DMS79 treated with DMSO at 0.1 percent for 48 hours (cell line): ENCODE measurements around the gene NIFK.
A peak's percentile ranks its signal among the peaks of the same experiment; 100 is the strongest.
"Not testable (repeated sequence)": the region's sequence is repeated elsewhere in the genome, so short reads cannot be mapped to it uniquely, and the experiment has no call there.

Experiments
- DNase-seq: peaks from one replicate; lab custom pipeline; 2025; lab: John Stamatoyannopoulos, UW

Gene NIFK

GRCh38 chr2:121731366-121731765 is 5.3 kb downstream of the NIFK start:
- DNase-seq, result no peak

- no peak for DNase-seq
Observed at GRCh38 chr2:121727950-121728349, 8.7 kb downstream of the NIFK start.

GRCh38 chr2:121727332-121727731 is 9.3 kb downstream of the NIFK start:
- no peak for DNase-seq

GRCh38 chr2:121723316-121723715 is 13.4 kb downstream of the NIFK start:
- DNase-seq, result no peak

- DNase-seq, result no peak
Observed at GRCh38 chr2:121722479-121722878, 14.2 kb downstream of the NIFK start.

GRCh38 chr2:121721926-121722325 is 14.7 kb downstream of the NIFK start:
- no peak for DNase-seq

- no peak for DNase-seq
Observed at GRCh38 chr2:121717529-121717928, 19.1 kb downstream of the NIFK start.

- DNase-seq, result no peak
Observed at GRCh38 chr2:121716126-121716525, 20.5 kb downstream of the NIFK start.

- not testable (repeated sequence) for DNase-seq
Observed at GRCh38 chr2:121711481-121711880, 25.2 kb downstream of the NIFK start.

- DNase-seq, result no peak
Observed at GRCh38 chr2:121710470-121711170, 26.1 kb downstream of the NIFK start.

- DNase-seq, result no peak
Observed at GRCh38 chr2:121709776-121710469, 26.8 kb downstream of the NIFK start.

- DNase-seq, result no peak
Observed at GRCh38 chr2:121707920-121708361, 28.7 kb downstream of the NIFK start.

- no peak for DNase-seq
Observed at GRCh38 chr2:121707344-121707919, 29.2 kb downstream of the NIFK start.

GRCh38 chr2:121705958-121706357 is 30.7 kb downstream of the NIFK start:
- DNase-seq, result no peak

- DNase-seq, result no peak
Observed at GRCh38 chr2:121705390-121705789, 31.3 kb downstream of the NIFK start.

GRCh38 chr2:121701761-121702160 is 34.9 kb downstream of the NIFK start:
- DNase-seq, result not testable (repeated sequence)

GRCh38 chr2:121699421-121700333 is 37.0 kb downstream of the NIFK start:
- DNase-seq, result no peak

- DNase-seq, result no peak
Observed at GRCh38 chr2:121698318-121698930, 38.3 kb downstream of the NIFK start.

GRCh38 chr2:121697108-121697631 is 39.5 kb downstream of the NIFK start:
- peak; percentile 85 for DNase-seq

- DNase-seq, result no peak
Observed at GRCh38 chr2:121696410-121696930, 40.2 kb downstream of the NIFK start.

GRCh38 chr2:121695171-121695451 is 41.6 kb downstream of the NIFK start:
- DNase-seq, result no peak
